Right lobe of liver (tissue), 6 donors: ENCODE measurements around the gene RAP1GAP. TPM values are rescaled to one million over a fixed set of nuclear protein-coding genes. Genes with fewer than 3 reads are reported as not detected.

Experiments
- ATAC-seq, 4 donors: fragments of 200-7000 bp; cut with Tn5 transposase; one replicate each; pipeline ENCODE4 v1.9.1; 2020; ENCODE audit warnings: mild to moderate bottlenecking in 4 of 4, moderate library complexity in 4 of 4
- DNase-seq, 3 donors: peaks; one replicate each; pipeline ENCODE4 v3.0.0-alpha.2; 2020
- H3K27ac ChIP-seq, 3 donors: fragments of 200-600 bp; one replicate each; pipeline ENCODE4 v1.8.0; 2022
- H3K27me3 ChIP-seq, 2 donors: fragments of 200-600 bp; one replicate each; pipeline ENCODE4 v1.8.0; 2022
- H3K36me3 ChIP-seq, 4 donors: fragments of 200-600 bp; sonication (generic) in 1 of 4; one replicate each; pipeline versions ENCODE4 v1.5.1 to v1.8.0; 2017 to 2022; ENCODE audit warnings: control low read depth in 1 of 4
- H3K4me1 ChIP-seq, 4 donors: fragments of 200-600 bp; sonication (generic) in 1 of 4; one replicate each; pipeline versions ENCODE4 v1.5.1 to v1.8.0; 2017 to 2022; ENCODE audit warnings: control low read depth in 1 of 4
- H3K4me3 ChIP-seq, 3 donors: fragments of 200-600 bp; one replicate each; pipeline ENCODE4 v1.8.0; 2022
- H3K9me3 ChIP-seq, 4 donors: fragments of 200-600 bp; sonication (generic) in 1 of 4; one replicate each; pipeline versions ENCODE4 v1.5.1 to v1.8.0; 2017 to 2022; ENCODE audit warnings: control low read depth in 1 of 4
- CTCF ChIP-seq, 4 donors: fragments of 200-600 bp in 3 of 4; fragments of 450-650 bp in 1 of 4; IDR thresholded peaks; one replicate each; pipeline versions ENCODE4 v1.5.1 to v1.8.0; 2016 to 2022; ENCODE audit warnings: antibody characterized with exemption in 4 of 4, mild to moderate bottlenecking in 2 of 4
- POLR2A ChIP-seq: fragments of 450-650 bp; IDR thresholded peaks from one replicate; pipeline ENCODE4 v1.6.1; 2017; ENCODE audit warnings: antibody characterized with exemption, mild to moderate bottlenecking
- WGBS: methylation state at CpG from one replicate; pipeline ENCODE4 v1.1.6; 2018; ENCODE audit warnings: low coverage, low lambda C conversion rate; ENCODE audit not compliant: insufficient coverage; ENCODE audit errors: missing lambda C conversion rate; 5-methylcytosine and 5-hydroxymethylcytosine counted together
- intact Hi-C, 2 donors: fragments of 100-400 bp; cut with DNase I; formaldehyde crosslinking; loops; one replicate each; pipeline versions ENCODE4 v1.11.2 to v1.14.1; 2022
- long read RNA-seq: library from polyadenylated mRNA; unstranded; transcript quantifications from one replicate; pipeline ENCODE4 v2.0.0, GENCODE V29; 2019
- total RNA-seq, 6 experiments: library from RNA; depleted of rRNA in 2 of 6; stranded (reverse); fragments of >200 nt in 2 of 6; fragmentation: NEBNext Ultra II Directional in 3 of 6; extraction: Animal tissue kit (Norgen Biotek cat#: 25700) in 3 of 6; gene quantifications; one replicate each; pipeline versions ENCODE4 v1.1.0 to v1.2.4, GENCODE V29; 2016 to 2023
- donor health status: DM: no; HTN: yes; CAD: no.
- donor health status: DM: no; HTN: no; CAD: no.
- donor health status: DM: no; HTN: no; CAD: no.
- donor health status: DM: no; HTN: yes; CAD: no.
- donor health status: DM: no; HTN: yes; CAD: no.

Gene RAP1GAP
- 10 to 100 TPM in 5 of 6 experiments, 1 to 10 TPM in 1; 8.0 to 38.1 (median 22.2) TPM for total RNA-seq
- long read RNA-seq, partial matches to known transcripts: 0 of 1 reads
- long read RNA-seq, other reads (novel, unspliced or antisense): 1 of 1 reads

- Histone ChIP-seq H3K4me3 (peak within 1 kb of the TSS; percentile 53 to 58 (median 55)), H3K27ac (peak within 1 kb of the TSS; percentile 3 to 54 (median 48)), H3K36me3 (no peaks in the 10 kb centered on the region), H3K27me3 (no peaks in the 10 kb centered on the region), H3K9me3 (no peaks in the 10 kb centered on the region), H3K4me1 (peaks cover 0 to 34% (median 10%) of the 10 kb centered on the region in 4 donors)
- WGBS: no CpG with 5 or more reads among the region's 64 CpGs
- TF ChIP-seq POLR2A (peak; percentile 86), CTCF (IDR thresholded peaks at IDR 0.05) (peak in 1 of 4 donors; percentile 16)
- intact Hi-C loops: loop anchor here (10.0 kb wide), 2 partner anchors 155 to 295 kb away; no protein-coding TSS in a partner anchor
- peak; percentile 88 to 92 (median 89) for DNase-seq
- peak; percentile 85 to 90 (median 86) for ATAC-seq
Observed at GRCh38 chr1:21669258-21670058, at the start of gene RAP1GAP. RAP1GAP (minus strand) TSS chr1:21669357; CDS start chr1:21620032, 49,325 bp downstream.

- Histone ChIP-seq H3K4me3 (no peak overlapping the region), H3K4me1 (peaks cover 0 to 5% (median 0%) of the 10 kb centered on the region in 4 donors), H3K9me3 (no peaks in the 10 kb centered on the region), H3K27me3 (no peaks in the 10 kb centered on the region), H3K27ac (no peak overlapping the region), H3K36me3 (peaks cover 0 to 71% (median 10%) of the 10 kb centered on the region in 4 donors)
- DNase-seq (no peak), ATAC-seq (no peak)
- intact Hi-C loops: no loop called here
- no peak for TF ChIP-seq CTCF (IDR thresholded peaks at IDR 0.05)
- no peak for TF ChIP-seq POLR2A
- WGBS: 88% methylated on average over 2 of the region's 2 CpGs
Observed at GRCh38 chr1:21716169-21716568, 47.0 kb upstream of the RAP1GAP start.

- TF ChIP-seq CTCF (IDR thresholded peaks at IDR 0.05) (no peak), POLR2A (no peak)
- Histone ChIP-seq H3K27ac (no peak overlapping the region), H3K4me3 (no peak overlapping the region), H3K27me3 (no peaks in the 10 kb centered on the region), H3K36me3 (peaks cover 0 to 33% (median 6%) of the 10 kb centered on the region in 4 donors), H3K9me3 (no peaks in the 10 kb centered on the region), H3K4me1 (peaks cover 0 to 5% (median 0%) of the 10 kb centered on the region in 4 donors)
- intact Hi-C loops: loop anchor here in 1 of 2 donors (10.0 kb wide), 1 partner anchor 257 kb away; no protein-coding TSS in a partner anchor
- 73% methylated on average over 3 of the region's 4 CpGs for WGBS
- DNase-seq (no peak), ATAC-seq (no peak)
Observed at GRCh38 chr1:21707891-21708290, 38.7 kb upstream of the RAP1GAP start.

DNA sequence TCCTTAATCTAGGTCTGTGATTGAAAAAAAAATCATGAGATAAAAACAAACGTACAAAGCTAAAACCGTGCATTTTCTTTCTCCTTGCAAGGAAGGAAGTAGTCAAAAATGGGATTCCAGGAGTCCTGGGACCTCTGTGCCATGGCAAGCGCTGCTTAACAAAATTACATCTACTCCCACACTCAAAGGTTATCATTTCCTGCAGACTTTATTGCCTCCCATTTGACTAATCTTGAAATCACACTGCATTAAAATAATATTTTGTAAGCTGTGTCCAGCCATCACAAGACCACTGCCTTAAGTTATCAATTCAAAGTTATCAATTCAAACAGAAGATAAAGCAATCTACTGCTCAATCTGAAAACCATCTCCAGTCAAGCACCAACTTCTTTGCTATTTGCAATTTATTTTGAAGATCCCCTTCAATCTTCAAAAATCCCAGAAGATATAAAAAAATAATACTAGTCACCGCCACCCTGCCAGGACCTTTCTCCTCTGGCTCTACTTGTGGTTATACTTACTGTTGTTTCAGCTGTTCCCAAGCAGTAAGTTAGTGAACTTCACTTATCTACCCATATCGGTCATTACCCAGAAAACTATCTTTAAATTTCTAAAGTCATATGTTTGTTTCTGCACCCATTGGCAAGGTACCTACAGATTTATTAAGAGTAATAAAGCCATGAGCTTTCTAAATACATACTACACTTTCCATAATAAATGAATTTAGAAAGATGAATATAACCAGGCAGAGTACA, 38.1 kb upstream of the RAP1GAP start:
- peaks cover 0 to 33% (median 6%) of the 10 kb centered on the region in 4 donors for H3K36me3 ChIP-seq
- 70% methylated on average over 5 of the region's 5 CpGs for WGBS
- intact Hi-C loops: loop anchor here in 1 of 2 donors (10.0 kb wide), 1 partner anchor 258 kb away; no protein-coding TSS in a partner anchor
- no peak for DNase-seq
- peaks cover 0 to 10% (median 0%) of the 10 kb centered on the region in 4 donors for H3K4me1 ChIP-seq
- no peaks in the 10 kb centered on the region for H3K27me3 ChIP-seq
- H3K4me3 ChIP-seq: no peak overlapping the region
- TF ChIP-seq CTCF (IDR thresholded peaks at IDR 0.05) (no peak), POLR2A (no peak)
- H3K9me3 ChIP-seq: no peaks in the 10 kb centered on the region
- no peak for ATAC-seq
- no peak overlapping the region for H3K27ac ChIP-seq
